ENCODE results near the gene MYLK. TPM values are rescaled to one million over a fixed set of nuclear protein-coding genes. Genes with fewer than 3 reads are reported as not detected.

Gene MYLK
- total RNA-seq, 1 donor from 2014 or later: 46.2 TPM

DNA sequence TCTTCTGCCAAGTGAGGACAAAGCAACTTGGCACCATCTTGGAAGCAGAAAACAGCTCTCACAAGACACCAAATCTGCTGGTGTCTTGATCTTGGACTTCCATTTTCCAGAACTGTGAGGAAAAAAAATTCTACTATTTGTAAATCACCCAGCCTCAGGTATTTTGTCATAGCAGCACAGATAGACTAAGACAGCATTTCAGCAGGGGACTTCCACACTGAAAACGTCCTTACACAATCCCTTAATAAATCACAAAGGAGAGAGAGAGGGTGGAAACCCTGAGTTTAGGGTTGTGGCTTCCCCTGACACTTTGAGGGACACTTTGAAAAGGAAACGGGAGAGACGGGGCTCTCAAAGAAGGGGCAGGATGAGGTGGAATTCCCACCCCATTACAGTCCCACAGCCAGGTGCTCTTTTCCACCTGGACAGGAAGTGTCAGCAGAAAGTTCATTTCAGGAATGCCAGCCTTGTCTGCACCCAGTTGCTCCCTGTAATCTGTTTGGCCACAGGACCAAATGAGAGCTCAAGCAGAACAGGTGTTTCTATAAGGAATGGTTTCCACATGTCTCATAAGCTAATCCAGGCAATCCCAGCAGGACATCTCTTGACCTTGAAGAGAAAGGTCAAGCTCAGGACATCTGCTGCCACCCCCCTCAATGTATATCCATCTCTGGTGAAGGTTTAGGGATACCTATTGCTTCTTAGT lies 51.3 kb downstream of the MYLK start:
- DNase-seq (ENCODE audit: low read depth): peak; percentile 67

DNA sequence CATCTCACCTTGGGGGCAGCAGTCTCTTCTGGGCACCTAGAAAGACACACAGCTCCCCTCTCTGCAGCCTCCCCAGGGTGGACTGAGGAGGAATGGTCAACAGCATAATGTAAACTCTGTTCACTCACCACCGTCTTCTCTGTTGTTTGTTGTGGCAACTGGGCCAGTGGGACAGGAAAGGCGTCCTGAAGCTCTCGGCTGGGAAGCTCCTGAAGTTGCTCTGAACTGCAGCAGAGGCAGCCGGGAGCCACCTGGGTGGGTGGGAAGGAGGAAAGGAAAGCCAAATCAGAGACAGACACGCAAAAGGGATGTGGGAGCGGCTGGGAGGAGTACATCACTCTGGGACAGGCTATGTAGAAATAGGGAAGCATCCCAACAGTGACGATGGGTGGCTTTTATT lies 52.7 kb downstream of the MYLK start:
- DNase-seq (ENCODE audit: low read depth): no peak

DNA sequence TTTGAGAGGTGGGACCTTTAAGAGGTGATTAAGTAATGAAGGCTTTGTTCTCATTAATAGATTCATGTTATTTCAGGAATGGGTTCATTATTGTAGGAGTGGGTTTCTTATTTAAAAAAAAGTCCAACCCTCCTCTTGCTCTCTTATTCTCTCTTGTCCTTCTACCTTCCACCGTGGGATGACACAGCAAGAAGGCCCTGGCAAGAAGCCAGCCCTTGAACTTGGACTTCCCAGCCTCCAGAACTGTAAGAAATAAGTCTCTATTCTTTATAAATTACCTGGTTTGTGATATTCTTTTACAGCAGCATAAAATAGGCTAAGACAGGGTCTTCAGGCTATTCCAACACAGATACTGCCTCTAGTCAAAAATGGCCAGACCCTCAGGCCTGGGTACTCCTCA lies 62.2 kb downstream of the MYLK start:
- no peak for DNase-seq (ENCODE audit: low read depth)

DNA sequence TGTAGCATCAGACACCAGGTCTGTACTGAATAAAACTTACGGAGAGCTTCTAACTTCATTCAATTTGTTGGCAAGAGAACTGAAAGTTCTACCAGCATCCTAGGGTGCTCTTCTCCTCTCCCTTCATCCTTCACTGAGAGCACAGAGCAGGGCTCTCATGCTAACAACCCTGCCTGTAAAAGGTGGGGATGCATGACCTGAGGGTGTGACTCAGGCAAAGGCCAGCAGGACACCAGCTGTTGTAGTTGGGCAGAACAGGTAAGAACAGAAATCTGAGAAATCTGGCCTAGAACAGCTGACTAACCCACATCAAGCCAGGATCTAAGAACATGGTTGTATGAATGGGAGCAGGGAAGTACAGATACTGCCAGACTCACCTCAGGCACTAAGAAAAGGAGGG lies 64.2 kb downstream of the MYLK start:
- no peak for DNase-seq (ENCODE audit: low read depth)

DNA sequence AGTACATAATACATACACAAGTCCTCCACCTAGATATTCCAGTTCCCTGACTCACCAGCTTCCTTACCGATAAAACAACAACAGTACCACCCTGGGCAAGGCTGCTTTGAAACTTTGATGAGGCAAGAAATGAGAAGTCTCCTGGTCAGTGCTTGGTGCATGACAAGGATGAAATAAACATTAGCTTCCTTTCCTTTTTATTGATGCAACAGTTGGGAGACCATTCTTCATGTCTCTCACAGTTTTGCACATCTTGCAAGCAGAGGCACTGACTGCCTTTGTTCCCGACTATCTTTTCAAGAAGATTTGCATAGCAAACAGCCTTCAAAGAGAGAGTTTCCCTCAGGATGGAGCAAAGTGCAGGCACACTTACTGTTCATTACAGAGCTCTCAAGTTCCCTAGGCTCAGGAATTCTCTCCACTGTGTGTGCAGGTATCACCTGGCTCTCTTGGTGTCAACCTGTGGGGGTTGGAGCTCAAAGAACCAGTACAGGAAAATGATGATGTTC lies 65.2 kb downstream of the MYLK start:
- no peak for DNase-seq (ENCODE audit: low read depth)

DNA sequence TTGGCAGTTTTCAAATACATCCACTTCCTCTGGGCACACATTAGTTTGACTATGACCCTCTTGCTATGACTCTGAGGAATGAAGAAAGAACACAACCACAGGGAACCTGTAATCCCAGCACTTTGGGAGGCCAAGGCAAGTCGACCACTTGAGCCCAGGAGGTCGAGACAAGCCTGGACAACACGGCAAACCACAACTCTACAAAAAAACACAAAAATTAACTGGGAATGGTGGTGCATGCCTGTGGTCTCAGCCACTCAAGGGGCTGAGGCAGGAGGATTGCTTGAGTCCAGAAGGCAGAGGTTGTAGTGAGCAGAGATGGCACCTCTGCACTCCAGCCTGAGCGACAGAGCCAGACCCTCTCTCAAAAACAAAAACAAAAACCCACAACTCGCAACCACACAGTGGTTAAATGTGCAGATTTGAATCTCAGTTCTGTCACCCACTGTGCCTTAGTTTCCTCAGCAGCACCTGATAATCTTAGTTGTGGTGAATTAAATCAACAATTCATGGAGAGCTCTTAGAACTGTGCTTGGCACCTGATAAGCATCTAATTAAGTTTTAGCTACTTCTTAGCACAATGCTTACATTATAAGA lies 65.7 kb downstream of the MYLK start:
- DNase-seq (ENCODE audit: low read depth): peak; percentile 56

DNA sequence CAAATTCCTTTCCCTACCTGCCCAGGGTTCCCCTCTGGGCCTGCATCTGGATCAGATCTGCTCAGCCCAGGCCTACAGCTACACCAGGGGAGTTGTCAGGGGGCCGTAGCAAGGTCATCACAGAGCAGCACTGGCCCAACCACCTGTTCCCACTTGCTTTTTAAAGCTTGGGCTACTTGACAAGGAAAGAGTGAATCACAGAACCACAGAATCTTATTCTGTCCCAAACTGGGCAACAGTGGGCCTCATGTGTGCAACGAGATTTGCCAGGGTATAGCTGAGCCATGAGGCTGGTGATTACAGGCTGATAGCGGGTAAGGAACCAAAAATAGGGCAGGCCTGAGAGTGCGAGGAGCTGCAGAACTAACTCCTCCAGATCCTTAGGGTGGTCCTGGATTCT lies 66.7 kb downstream of the MYLK start:
- peak; percentile 98 for DNase-seq (ENCODE audit: low read depth)

DNA sequence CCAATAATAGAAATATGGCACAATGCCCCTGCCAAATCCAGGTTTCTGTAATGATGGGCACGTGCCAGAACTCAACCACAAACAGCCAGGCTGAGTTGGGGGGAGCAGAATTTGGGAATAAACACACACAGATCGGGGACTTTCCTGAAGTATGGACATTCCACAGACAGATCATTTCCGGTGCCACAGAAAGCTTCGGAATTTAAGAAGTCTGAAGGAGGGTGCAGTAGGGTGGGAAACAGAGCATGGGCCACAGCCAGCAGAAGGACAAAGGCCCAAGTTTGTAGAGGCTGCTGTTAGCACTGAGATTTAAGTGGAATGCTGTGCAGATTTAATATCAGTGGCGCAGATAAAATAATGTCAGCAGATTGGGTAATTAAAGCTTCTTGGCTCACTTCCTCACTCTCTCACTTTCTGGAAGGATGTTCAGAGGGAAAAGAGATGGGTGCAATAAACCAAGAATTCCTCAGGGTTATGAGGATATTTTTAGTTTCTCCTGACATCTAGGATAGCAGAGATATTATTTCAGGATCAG lies 67.4 kb downstream of the MYLK start:
- peak; percentile 81 for DNase-seq (ENCODE audit: low read depth)

DNA sequence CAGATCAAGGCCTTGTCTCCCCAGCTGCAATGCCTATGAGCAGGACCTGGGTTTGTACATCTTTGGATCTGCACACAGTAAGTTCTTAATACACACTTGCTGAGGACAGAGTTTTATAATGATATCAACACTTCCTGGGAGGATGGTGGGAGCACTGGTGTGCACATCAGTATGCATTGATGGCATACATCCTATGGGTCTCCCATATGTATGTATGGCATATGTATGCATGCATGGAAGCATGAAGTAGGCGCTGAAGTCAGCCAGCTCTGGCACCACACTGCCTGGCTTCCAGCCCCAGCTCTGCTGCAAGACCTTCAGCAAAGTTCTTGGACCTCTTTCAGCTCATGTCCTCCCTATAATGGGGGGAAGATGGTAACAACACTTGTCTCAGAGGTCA lies 68.2 kb downstream of the MYLK start:
- no peak for DNase-seq (ENCODE audit: low read depth)

DNA sequence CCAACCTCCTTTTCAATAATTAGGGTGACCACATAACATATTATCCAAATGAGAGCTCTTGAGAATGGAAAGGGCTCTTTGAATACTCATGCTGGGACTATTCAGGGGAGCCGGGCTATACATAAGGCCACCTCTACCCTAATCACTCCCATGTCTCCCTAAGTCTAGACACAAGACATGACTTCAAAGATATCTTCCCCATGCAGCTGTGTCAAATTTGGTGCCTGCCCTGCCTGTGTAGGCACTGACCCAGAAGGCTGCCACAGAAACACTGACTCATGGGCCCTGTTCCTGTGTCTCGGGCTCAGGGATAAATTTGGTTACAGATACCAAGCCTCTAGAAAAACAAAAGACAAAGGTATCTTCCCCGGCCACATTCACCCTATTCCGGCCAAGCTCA lies 70.3 kb downstream of the MYLK start:
- peak; percentile 97 for DNase-seq (ENCODE audit: low read depth)

DNA sequence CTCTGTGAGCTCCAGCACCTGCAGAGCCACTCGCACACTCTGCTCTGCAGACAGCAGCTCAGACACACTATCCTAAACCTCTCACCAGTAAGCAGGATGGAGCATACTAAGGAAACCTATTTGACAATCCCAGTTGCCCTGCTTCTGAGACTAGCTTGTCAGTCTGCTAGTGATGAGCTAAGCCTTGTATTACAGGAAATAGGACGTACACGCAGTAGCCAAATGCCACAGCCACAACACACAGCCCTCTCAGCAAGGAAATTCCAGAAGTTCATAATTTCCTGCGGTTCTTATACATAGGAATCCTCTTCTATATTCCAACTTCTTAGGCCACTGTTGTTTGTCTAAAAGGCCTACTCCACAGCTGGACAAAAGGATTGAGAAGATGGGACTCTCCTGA lies 74.5 kb downstream of the MYLK start:
- DNase-seq (ENCODE audit: low read depth): no peak

DNA sequence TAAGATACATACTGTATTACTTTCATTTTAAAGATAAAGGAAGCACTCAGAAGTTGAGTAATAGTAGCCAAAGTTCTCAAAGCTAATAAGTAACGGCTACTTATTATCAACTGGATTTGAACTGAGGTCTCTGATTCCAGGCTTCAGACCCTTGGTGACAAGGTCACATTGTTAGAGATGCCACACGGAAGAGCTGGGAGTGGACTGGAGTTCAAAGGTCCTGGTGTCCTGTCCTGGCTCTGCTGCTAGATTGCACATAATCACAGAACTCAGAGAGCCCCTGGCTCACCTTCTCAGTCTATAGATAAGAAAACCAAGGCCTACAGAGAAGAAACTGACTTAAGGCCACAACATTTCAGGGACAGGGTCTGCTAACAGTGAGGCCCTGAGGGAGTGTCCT lies 75.3 kb downstream of the MYLK start:
- DNase-seq (ENCODE audit: low read depth): no peak

DNA sequence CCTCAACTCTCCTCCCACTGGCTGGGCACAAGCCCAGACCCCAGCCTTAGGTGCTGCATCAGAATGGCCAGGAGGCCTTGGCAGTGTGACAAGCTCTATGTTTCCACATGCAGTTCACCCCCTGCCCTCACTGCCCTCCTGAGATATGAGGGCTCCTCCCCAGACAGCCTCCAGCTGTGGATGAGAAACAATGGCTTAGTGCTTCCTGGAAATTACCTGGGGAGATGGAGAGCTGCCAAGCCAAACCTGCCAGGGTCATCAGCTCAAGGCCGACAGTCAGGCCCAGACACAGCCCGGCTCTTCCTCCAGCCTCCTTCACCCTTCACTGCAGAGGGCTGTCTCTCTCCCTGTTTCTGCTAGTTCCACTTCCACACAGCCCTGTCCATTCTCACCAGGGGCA lies 76.3 kb downstream of the MYLK start:
- DNase-seq (ENCODE audit: low read depth): no peak

DNA sequence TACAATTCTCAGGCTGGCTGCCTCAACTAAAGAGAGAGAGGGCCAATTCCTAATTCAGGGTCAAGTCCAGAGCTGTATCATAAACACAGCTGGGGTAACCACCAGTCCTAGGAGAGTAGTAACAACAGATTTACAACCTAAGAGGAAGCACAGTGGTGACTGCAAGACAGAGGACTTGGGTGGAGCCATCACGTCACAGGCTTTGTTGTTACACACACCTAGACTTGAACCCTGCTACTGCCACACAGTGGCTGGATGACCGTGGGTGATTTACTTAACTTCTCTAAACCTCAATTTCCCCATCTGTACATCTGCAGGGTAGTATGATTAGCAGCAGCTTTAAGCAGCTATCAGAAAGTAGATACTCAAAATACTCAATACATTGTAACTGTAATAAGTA lies 78.6 kb downstream of the MYLK start:
- DNase-seq (ENCODE audit: low read depth): no peak

DNA sequence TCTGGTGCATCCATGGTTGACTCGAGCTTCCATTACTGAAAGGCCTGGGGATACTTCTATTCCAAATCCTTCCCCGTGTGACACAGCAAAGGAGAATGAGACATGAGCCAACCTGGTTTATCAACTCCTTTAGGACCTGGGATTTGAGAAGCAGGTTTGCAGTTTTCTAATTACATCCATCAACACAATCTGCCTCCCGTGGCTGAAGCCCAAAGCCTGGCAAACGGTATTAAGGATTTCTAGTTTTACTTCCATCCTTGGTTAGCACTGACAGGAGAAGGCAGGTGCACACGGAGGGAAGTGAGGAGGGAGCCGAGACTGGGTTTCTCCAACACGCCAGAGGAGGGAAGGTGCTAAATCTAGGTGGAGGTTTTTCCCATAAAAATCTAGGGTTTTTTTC lies 79.0 kb downstream of the MYLK start:
- DNase-seq (ENCODE audit: low read depth): no peak

DNA sequence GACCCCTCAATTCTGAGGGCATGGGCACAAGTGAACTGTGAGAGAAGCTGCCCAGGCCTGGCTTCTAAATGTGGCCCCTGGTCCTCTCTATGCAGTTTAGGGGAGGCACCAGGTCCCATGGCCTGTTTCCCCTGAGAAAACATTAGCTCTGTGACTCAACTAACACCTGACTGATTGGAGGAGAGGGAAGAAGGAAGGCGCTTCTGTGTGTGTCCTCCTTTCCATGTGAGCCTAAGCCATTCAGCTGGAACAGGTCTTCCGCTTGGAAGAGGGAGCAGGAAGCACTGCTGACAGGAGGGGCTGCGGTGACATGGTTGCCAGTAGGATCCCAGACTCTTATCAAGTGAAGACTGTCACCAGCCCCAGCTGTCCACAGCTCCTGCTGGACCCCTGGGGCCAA lies 79.5 kb downstream of the MYLK start:
- DNase-seq (ENCODE audit: low read depth): no peak

DNA sequence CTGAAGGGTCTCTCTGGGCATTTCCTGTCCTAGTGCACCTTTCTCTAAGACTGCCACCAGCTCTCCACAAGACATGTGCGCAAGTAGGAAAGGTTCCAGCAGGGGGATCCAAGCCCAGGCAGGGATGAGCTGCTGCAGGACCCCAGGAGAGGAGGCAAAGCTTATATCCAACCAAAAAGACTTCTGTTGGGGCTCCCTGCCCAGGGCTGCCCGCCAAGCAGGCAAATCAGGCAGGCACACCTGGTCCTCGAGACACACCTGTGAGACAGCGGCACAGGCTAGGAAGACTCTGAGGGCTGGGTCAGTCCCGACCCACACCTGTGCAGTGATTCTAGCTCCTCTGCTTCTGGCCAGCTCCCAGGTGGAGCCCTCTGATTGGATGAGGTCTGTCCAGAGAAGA lies 80.6 kb downstream of the MYLK start:
- no peak for DNase-seq (ENCODE audit: low read depth)

DNA sequence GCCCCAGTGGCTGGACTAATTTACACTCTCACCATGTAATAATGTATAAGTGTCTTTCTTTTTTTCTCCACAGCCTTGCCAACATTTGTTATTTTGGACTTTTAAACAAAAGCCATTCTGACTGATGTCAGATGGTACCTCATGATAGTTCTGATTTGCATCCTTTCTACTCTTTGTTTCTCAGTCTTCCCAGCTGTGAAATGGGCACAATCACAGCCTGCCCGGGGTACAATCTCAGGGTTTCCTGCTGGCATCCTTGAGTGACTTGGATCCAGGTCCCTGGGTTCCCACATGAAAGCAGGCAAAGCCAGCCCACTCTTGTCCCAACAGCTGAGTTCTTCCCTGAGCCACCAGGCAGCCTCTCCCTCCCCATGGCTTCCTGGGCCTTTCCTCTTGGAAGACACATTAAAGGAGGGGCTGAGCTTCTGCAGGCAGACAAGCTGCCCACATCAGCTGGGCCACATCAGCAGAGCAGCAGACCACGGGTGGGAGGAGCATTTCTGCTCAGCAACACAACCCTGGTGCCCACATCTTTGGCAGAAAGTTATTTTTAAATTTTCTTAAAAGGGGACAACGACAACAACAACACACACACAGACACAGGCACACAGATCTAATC lies 82.0 kb downstream of the MYLK start:
- DNase-seq (ENCODE audit: low read depth): peak; percentile 67

DNA sequence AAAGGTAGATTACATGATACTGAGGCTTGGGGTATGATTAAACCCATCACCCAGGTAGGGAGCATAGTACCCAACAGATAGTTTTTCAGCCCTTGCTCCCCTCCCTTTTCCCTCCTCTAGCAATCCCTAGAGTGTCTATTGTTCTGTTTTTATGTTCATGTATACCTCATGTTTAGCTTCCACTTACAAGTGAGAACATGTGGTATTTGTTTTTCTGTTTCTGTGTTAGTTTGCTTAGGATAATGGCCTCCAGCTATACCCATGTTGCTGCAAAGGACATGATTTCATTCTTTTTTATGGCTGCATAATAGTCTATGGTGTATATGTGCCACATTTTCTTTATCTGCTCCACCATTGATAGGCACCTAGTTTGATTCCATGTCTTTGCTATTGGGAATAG lies 82.7 kb downstream of the MYLK start:
- no peak for DNase-seq (ENCODE audit: low read depth)

DNA sequence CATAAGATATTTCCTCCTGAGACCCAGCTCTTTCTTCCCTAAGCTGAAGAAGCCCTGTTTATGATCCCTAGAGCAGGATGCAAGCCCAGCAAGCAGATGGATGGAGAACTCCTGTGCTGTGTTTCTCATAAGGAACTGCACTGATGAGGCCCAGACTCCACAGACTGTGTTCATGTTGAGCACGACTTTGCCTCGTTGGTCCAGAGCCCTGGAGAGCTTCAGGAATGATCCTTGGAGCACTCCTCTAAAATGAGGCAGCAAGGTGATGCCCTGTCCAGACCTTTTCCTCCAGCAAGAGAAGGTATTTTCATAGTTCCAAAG lies 83.8 kb downstream of the MYLK start:
- DNase-seq (ENCODE audit: low read depth): no peak

DNA sequence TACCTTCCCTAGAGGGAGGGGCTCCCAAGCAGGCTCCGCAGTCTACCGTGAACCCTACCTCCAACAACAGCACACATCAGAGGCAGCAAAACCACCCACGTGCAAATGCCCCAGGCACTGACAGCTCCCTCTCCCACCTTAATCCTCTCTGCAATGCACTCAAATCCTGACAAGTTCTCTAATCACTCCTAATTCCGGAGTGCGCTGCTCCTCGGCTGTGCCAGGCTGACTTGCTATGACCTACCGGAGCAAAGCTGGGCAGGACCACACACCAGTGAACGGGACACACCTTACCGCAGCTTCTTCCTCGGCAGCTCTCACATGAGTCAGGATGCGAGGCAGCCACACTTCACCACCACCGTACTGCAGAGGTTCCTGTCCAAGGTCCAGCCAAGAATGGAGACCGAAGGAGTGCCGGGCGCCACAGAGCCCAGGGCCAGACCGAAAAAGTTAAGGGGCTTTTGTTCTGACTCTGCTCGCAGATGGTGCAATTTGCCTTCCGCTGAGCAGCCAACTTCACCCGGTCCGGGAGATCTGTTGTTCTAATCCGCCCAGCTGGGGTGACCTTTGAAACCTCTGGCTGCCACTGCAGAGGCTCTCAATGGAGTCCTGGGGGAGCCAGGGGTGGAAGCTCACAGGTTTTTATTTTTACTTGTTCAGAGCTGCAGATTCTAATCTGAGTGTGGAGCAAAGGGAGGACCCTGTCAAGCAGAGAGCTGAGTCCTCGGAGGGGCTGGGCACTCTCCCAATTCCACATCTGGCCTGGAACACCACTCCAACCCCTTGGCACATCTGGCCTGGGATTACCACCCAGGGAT lies 84.4 kb downstream of the MYLK start:
- DNase-seq (ENCODE audit: low read depth): no peak

DNA sequence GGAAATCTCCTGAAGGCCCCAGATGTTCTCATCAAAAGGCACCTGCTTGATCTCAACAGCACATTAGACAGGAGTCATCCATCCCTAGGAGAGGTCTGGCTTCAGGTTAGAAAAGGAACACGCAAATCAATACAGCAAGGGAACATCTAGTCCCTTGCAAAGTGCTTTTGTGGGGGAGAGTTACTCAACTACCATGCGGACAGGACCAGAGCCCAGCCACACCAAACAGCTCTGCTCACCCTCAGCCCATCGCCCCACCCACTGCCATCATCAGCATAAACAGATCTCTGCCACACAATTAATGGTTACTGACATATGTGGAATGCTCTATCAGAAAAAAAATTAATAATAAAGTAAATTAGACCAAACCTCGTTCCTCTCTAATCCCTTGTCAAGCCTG lies 85.6 kb downstream of the MYLK start:
- DNase-seq (ENCODE audit: low read depth): no peak
